Inferior parietal cortex (tissue), 1 donor: ENCODE measurements around the gene SALL3.

Experiments used
- DNase-seq: peaks from one replicate; pipeline ENCODE4 v3.0.0-alpha.2; 2016; ENCODE audit errors: extremely low spot score

SALL3 gene

GRCh38 chr18:78965260-78965659 lies 14.4 kb upstream of the SALL3 start:
- DNase-seq, result no peak

- DNase-seq, result no peak
These were observed 13.5 kb upstream of the SALL3 start for GRCh38 chr18:78965917-78966792.

GRCh38 chr18:78966793-78967106 lies 12.9 kb upstream of the SALL3 start:
- no peak for DNase-seq

- no peak for DNase-seq
These were observed 11.9 kb upstream of the SALL3 start for GRCh38 chr18:78967692-78968091.

GRCh38 chr18:78969574-78970315 lies 9.9 kb upstream of the SALL3 start:
- DNase-seq, result no peak

- no peak for DNase-seq
These were observed 8.8 kb upstream of the SALL3 start for GRCh38 chr18:78970774-78971333.

- no peak for DNase-seq
These were observed 7.9 kb upstream of the SALL3 start for GRCh38 chr18:78971511-78972245.

GRCh38 chr18:78972385-78972918 lies 7.2 kb upstream of the SALL3 start:
- DNase-seq, result no peak

GRCh38 chr18:78972930-78973331 lies 6.7 kb upstream of the SALL3 start:
- DNase-seq, result no peak

- DNase-seq, result no peak
These were observed 6.1 kb upstream of the SALL3 start for GRCh38 chr18:78973357-78974083.

GRCh38 chr18:78974115-78974761 lies 5.4 kb upstream of the SALL3 start:
- no peak for DNase-seq

GRCh38 chr18:78975292-78975691 lies 4.3 kb upstream of the SALL3 start:
- DNase-seq, result no peak

- no peak for DNase-seq
These were observed 3.8 kb upstream of the SALL3 start for GRCh38 chr18:78975699-78976335.

- no peak for DNase-seq
These were observed 2.6 kb upstream of the SALL3 start for GRCh38 chr18:78976765-78977636.

- no peak for DNase-seq
These were observed 1.8 kb upstream of the SALL3 start for GRCh38 chr18:78977637-78978348.

- DNase-seq, result no peak
These were observed 1.1 kb upstream of the SALL3 start for GRCh38 chr18:78978349-78979055.

GRCh38 chr18:78979056-78979729 lies 425 bp upstream of the SALL3 start:
- DNase-seq, result no peak
